CD14-positive monocyte (primary cell): ENCODE data around the gene POLR2H. TPM values are rescaled to one million over a fixed set of nuclear protein-coding genes. Genes with fewer than 3 reads are reported as not detected.

ENCODE experiments used
- DNase-seq, 3 donors: peaks; one replicate each; pipeline ENCODE4 v3.0.0-alpha.2; 2011 to 2022
- H2AFZ ChIP-seq: 2 replicates; pipeline ENCODE4 v1.6.0; 2012; ENCODE audit warnings: mild to moderate bottlenecking, low read depth, low read length, inconsistent platforms; ENCODE audit not compliant: insufficient read depth, poor library complexity, severe bottlenecking
- H3K27ac ChIP-seq, 2 donors: 1 replicate in 1 of 2; 2 replicates in 1 of 2; pipeline ENCODE4 v1.5.1; 2012 to 2013; ENCODE audit warnings: low read length in 2 of 2, control low read depth in 1 of 2, inconsistent platforms in 1 of 2, low read depth in 1 of 2, mild to moderate bottlenecking in 1 of 2
- H3K27me3 ChIP-seq, 2 donors: one replicate each; pipeline versions ENCODE4 v1.6.0 to v1.6.1; 2011 to 2013; ENCODE audit warnings: low read length in 2 of 2; ENCODE audit not compliant: control insufficient read depth in 2 of 2, insufficient read depth in 2 of 2
- H3K36me3 ChIP-seq, 2 donors: replicated peaks in 1 of 2; 1 replicate in 1 of 2; 2 replicates in 1 of 2; pipeline versions ENCODE4 v1.5.1 to v1.6.1; 2012 to 2013; ENCODE audit warnings: low read length in 2 of 2, control low read depth in 1 of 2, inconsistent platforms in 1 of 2, mild to moderate bottlenecking in 1 of 2; ENCODE audit not compliant: insufficient read depth in 2 of 2, control insufficient read depth in 1 of 2
- H3K4me1 ChIP-seq, 2 donors: 1 replicate in 1 of 2; 2 replicates in 1 of 2; pipeline versions ENCODE4 v1.5.1 to v1.6.1; 2012 to 2013; ENCODE audit warnings: low read length in 2 of 2, control low read depth in 1 of 2, inconsistent platforms in 1 of 2, mild to moderate bottlenecking in 1 of 2, moderate library complexity in 1 of 2; ENCODE audit not compliant: insufficient read depth in 2 of 2, control insufficient read depth in 1 of 2
- H3K4me2 ChIP-seq: replicated peaks from 2 replicates; pipeline ENCODE3; 2012; ENCODE audit warnings: low read length, moderate library complexity, mild to moderate bottlenecking; ENCODE audit not compliant: poor library complexity, severe bottlenecking; ENCODE audit errors: extremely low read depth
- H3K4me3 ChIP-seq, 3 experiments: fragments of 200-600 bp in 1 of 3; sonication (generic) in 1 of 3; replicated peaks in 1 of 3; 1 replicate in 2 of 3; 2 replicates in 1 of 3; pipeline ENCODE4 v1.5.1; 2011 to 2013; ENCODE audit warnings: low read length in 3 of 3, mild to moderate bottlenecking in 3 of 3, control low read depth in 2 of 3, low read depth in 2 of 3, inconsistent platforms in 1 of 3, moderate library complexity in 1 of 3
- H3K79me2 ChIP-seq: 2 replicates; pipeline ENCODE4 v1.6.0; 2012; ENCODE audit warnings: mild to moderate bottlenecking, control low read depth, inconsistent platforms, low read length, moderate library complexity; ENCODE audit not compliant: insufficient read depth
- H3K9ac ChIP-seq: 2 replicates; pipeline ENCODE4 v1.6.0; 2017; ENCODE audit warnings: low read length, mild to moderate bottlenecking; ENCODE audit not compliant: insufficient read depth, poor library complexity, severe bottlenecking
- H3K9me3 ChIP-seq, 2 donors: replicated peaks in 1 of 2; 1 replicate in 1 of 2; 2 replicates in 1 of 2; pipeline versions ENCODE4 v1.5.1 to v1.6.1; 2012 to 2013; ENCODE audit warnings: low read length in 2 of 2, control low read depth in 1 of 2; ENCODE audit not compliant: control insufficient read depth in 1 of 2, insufficient read depth in 1 of 2
- H4K20me1 ChIP-seq: 2 replicates; pipeline ENCODE4 v1.6.0; 2012; ENCODE audit warnings: mild to moderate bottlenecking, low read length, control low read depth, moderate library complexity; ENCODE audit not compliant: insufficient read depth
- H3K27ac Mint-ChIP-seq, 7 donors: one replicate each; pipeline ENCODE4 v1.8.0; 2020; ENCODE audit warnings: mild to moderate bottlenecking in 7 of 7, mixed read lengths in 7 of 7, moderate library complexity in 6 of 7, inconsistent platforms in 2 of 7
- H3K27me3 Mint-ChIP-seq, 3 donors: one replicate each; pipeline ENCODE4 v1.8.0; 2021 to 2022; ENCODE audit warnings: low read depth in 3 of 3, mild to moderate bottlenecking in 3 of 3, mixed read lengths in 3 of 3, moderate library complexity in 3 of 3, inconsistent platforms in 1 of 3
- H3K36me3 Mint-ChIP-seq, 2 donors: one replicate each; pipeline ENCODE4 v1.8.0; 2020; ENCODE audit warnings: mixed read lengths in 2 of 2, inconsistent platforms in 1 of 2, mild to moderate bottlenecking in 1 of 2
- H3K4me1 Mint-ChIP-seq: one replicate; pipeline ENCODE4 v1.8.0; 2020; ENCODE audit warnings: mild to moderate bottlenecking, mixed read lengths
- H3K4me3 Mint-ChIP-seq, 2 donors: one replicate each; pipeline ENCODE4 v1.8.0; 2020; ENCODE audit warnings: mild to moderate bottlenecking in 2 of 2, mixed read lengths in 2 of 2, moderate library complexity in 1 of 2
- H3K9me3 Mint-ChIP-seq, 7 donors: one replicate each; pipeline ENCODE4 v1.8.0; 2020 to 2022; ENCODE audit warnings: mixed read lengths in 7 of 7, mild to moderate bottlenecking in 6 of 7, moderate library complexity in 6 of 7, inconsistent platforms in 2 of 7
- CTCF ChIP-seq: fragments of 200-600 bp; IDR thresholded peaks from one replicate; pipeline ENCODE4 v1.8.0; 2022; ENCODE audit warnings: antibody characterized with exemption, mild to moderate bottlenecking
- WGBS: methylation state at CpG from one replicate; pipeline ENCODE4 v1.1.5; 2013; ENCODE audit warnings: missing lambda C conversion rate; ENCODE audit not compliant: insufficient coverage; 5-methylcytosine and 5-hydroxymethylcytosine counted together
- intact Hi-C, 2 donors: fragments of 100-400 bp; cut with micrococcal nuclease; formaldehyde crosslinking; loops; one replicate each; pipeline versions ENCODE4 v1.15.0 to v1.15.1; 2023
- polyA plus RNA-seq, 3 donors: library from polyadenylated mRNA; depleted of rRNA in 1 of 3; unstranded in 2 of 3; stranded (reverse) in 1 of 3; fragments of 300-500 nt in 2 of 3; fragments of >200 nt in 1 of 3; fragmentation: Illumina TruSeq in 2 of 3; gene quantifications; 1 replicate in 2 of 3; 2 replicates in 1 of 3; pipeline ENCODE4 v1.2.3, GENCODE V29; 2012 to 2021

POLR2H gene
- polyA plus RNA-seq, 3 donors: 21.7 to 67.3 (median 24.6) TPM

- intact Hi-C loops: no loop called here
- H4K20me1 ChIP-seq: no peaks in the 10 kb centered on the region
- no peak overlapping the region for H3K4me2 ChIP-seq
- H3K27me3 ChIP-seq: peaks cover under 1 to 21% of the 10 kb centered on the region in 2 donors
- no peak for TF ChIP-seq CTCF
- Mint-ChIP-seq H3K36me3 (no peaks in the 10 kb centered on the region), H3K9me3 (peaks cover 0 to 5% (median 0%) of the 10 kb centered on the region in 7 donors), H3K4me3 (no peak overlapping the region), H3K27ac (no peak overlapping the region), H3K4me1 (peaks cover 5% of the 10 kb centered on the region), H3K27me3 (peaks cover 31 to 47% (median 36%) of the 10 kb centered on the region in 3 donors)
- DNase-seq: no peak
- H3K9me3 ChIP-seq: no peaks in the 10 kb centered on the region
- H3K36me3 ChIP-seq: no peaks in the 10 kb centered on the region
- WGBS: 98% methylated on average over 12 of the region's 12 CpGs
- no peak overlapping the region for H3K9ac ChIP-seq
- H3K4me3 ChIP-seq: no peak overlapping the region
- no peaks in the 10 kb centered on the region for H3K79me2 ChIP-seq
- no peak overlapping the region for H3K27ac ChIP-seq
- H2AFZ ChIP-seq: no peak overlapping the region
- H3K4me1 ChIP-seq: no peaks in the 10 kb centered on the region
These were observed 25.7 kb downstream of the POLR2H start for GRCh38 chr3:184387174-184387714.

- peaks cover 20 to 36% (median 25%) of the 10 kb centered on the region in 3 donors for H3K27me3 Mint-ChIP-seq
These were observed 26.8 kb downstream of the POLR2H start for GRCh38 chr3:184388164-184388935.

More at GRCh38 chr3:184388164-184388935, 26.8 kb downstream of the POLR2H start:
- 80% methylated on average over 6 of the region's 8 CpGs for WGBS
- Mint-ChIP-seq H3K9me3 (peaks cover 0 to 4% (median 0%) of the 10 kb centered on the region in 7 donors), H3K27ac (no peak overlapping the region), H3K4me3 (no peak overlapping the region), H3K4me1 (peaks cover 5% of the 10 kb centered on the region), H3K36me3 (no peaks in the 10 kb centered on the region)
- H2AFZ ChIP-seq: no peak overlapping the region
- H3K36me3 ChIP-seq: no peaks in the 10 kb centered on the region
- no peak overlapping the region for H3K4me3 ChIP-seq
- no peaks in the 10 kb centered on the region for H3K9me3 ChIP-seq
- no peaks in the 10 kb centered on the region for H4K20me1 ChIP-seq
- H3K27me3 ChIP-seq: peaks cover 0 to 10% of the 10 kb centered on the region in 2 donors
- intact Hi-C loops: no loop called here
- DNase-seq: no peak
- no peak overlapping the region for H3K9ac ChIP-seq
- no peaks in the 10 kb centered on the region for H3K79me2 ChIP-seq
- H3K4me2 ChIP-seq: no peak overlapping the region
- no peaks in the 10 kb centered on the region for H3K4me1 ChIP-seq
- TF ChIP-seq CTCF: no peak
- H3K27ac ChIP-seq: no peak overlapping the region
